ENCODE data around the gene PRELP.

- TF ChIP-seq CTCF (IDR thresholded peaks at IDR 0.05 in 8 of 11, conservative IDR thresholded peaks at IDR 0.05 in 3 of 11) (no peak), POLR2A (IDR thresholded peaks at IDR 0.05) (no peak)
Measured at GRCh38 chr1:203512517-203512847, 36.9 kb downstream of the PRELP start.

All from spleen (tissue), 7 donors.